ENCODE data around the gene RIMKLB.

DNA sequence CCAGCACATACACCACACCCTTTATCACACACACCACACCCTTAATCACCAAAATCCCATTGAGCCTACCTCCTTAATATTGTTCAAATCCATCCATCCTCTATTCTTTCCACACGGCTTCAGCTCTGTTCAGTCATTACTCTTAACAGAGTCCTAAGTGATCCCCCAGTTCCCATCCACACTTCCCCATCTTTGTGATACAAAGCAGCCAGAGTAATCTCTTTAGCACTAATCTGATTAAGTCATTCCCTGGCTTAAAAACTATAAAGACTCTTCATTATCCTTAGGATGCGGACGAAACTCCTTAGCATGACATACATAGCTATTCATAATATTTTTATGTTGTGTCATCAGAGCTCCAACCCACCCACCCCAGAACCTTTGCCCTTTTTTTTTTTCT, 20.4 kb upstream of the RIMKLB start:
- TF ChIP-seq, protein P1, sequence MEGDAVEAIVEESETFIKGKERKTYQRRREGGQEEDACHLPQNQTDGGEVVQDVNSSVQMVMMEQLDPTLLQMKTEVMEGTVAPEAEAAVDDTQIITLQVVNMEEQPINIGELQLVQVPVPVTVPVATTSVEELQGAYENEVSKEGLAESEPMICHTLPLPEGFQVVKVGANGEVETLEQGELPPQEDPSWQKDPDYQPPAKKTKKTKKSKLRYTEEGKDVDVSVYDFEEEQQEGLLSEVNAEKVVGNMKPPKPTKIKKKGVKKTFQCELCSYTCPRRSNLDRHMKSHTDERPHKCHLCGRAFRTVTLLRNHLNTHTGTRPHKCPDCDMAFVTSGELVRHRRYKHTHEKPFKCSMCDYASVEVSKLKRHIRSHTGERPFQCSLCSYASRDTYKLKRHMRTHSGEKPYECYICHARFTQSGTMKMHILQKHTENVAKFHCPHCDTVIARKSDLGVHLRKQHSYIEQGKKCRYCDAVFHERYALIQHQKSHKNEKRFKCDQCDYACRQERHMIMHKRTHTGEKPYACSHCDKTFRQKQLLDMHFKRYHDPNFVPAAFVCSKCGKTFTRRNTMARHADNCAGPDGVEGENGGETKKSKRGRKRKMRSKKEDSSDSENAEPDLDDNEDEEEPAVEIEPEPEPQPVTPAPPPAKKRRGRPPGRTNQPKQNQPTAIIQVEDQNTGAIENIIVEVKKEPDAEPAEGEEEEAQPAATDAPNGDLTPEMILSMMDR (optimal IDR thresholded peaks at IDR 0.05 in 1 of 3, IDR thresholded peaks at IDR 0.05 in 1 of 3, conservative IDR thresholded peaks at IDR 0.05 in 1 of 3; ENCODE audit: extremely low read depth in 1 of 3, insufficient read depth in 2 of 3, low read length in 3 of 3), result no peak
- TF ChIP-seq EZH2 (IDR thresholded peaks at IDR 0.05; ENCODE audit: low read length), result no peak
